GM12878 (cell line): ENCODE results near the gene PDE10A. TPM values are rescaled to one million over a fixed set of nuclear protein-coding genes. Genes with fewer than 3 reads are reported as not detected.
A peak's percentile ranks its signal among the peaks of the same experiment; 100 is the strongest.

Source experiments
- ATAC-seq: fragments of 200-7000 bp; cut with Tn5 transposase; 3 replicates; pipeline ENCODE4 v1.9.1; 2020; ENCODE audit warnings: mild to moderate bottlenecking, moderate library complexity
- BruUV-seq: library from RNA; stranded (reverse); fragments of 400-500 nt; replicated peaks from 2 replicates; lab custom pipeline; 2021; lab: Mats Ljungman, UMichigan
- CTCF ChIA-PET: fragments of 300-600 bp; sonication (Branson Sonifier 250); formaldehyde crosslinking; extraction: SDS; loops from one replicate; lab custom pipeline; 2021; ENCODE audit warnings: inconsistent platforms; lab: Yijun Ruan, JAX
- POLR2A ChIA-PET: fragments of 350-600 bp; formaldehyde crosslinking; extraction: SDS; loops from one replicate; lab custom pipeline; 2021; ENCODE audit warnings: inconsistent platforms; lab: Charles Lee
- RAD21 ChIA-PET: fragments of 300-600 bp; sonication (Branson Sonifier 250); formaldehyde crosslinking; loops from one replicate; lab custom pipeline; 2023; ENCODE audit warnings: antibody characterized with exemption; ENCODE audit not compliant: unreplicated experiment; lab: Charles Lee
- SMC1A ChIA-PET: fragments of 300-600 bp; sonication (Branson Sonifier 250); formaldehyde crosslinking; loops from one replicate; lab custom pipeline; 2023; ENCODE audit not compliant: unreplicated experiment, uncharacterized antibody; lab: Charles Lee
- DNase-seq: peaks from one replicate; pipeline ENCODE4 v3.0.0-alpha.2; 2011; ENCODE audit warnings: low read depth, low spot score
- FAIRE-seq: peaks from 3 replicates; lab custom pipeline; 2011; peaks lifted over from hg19 to GRCh38; lab: Jason Lieb, UNC
- H2AFZ ChIP-seq: 2 replicates; pipeline ENCODE4 v1.6.0; 2011; ENCODE audit warnings: low read depth, low read length, control low read depth; ENCODE audit not compliant: control insufficient read depth
- H3K27ac ChIP-seq: 2 replicates; pipeline ENCODE4 v1.5.1; 2011; ENCODE audit warnings: control low read depth; ENCODE audit not compliant: control insufficient read depth, insufficient read depth
- H3K27me3 ChIP-seq, 2 experiments: replicated peaks in 1 of 2; 2 replicates each; pipeline versions ENCODE4 v1.6.0 to v1.6.1; 2011; ENCODE audit warnings: low read length in 1 of 2; ENCODE audit not compliant: control insufficient read depth in 2 of 2, insufficient read depth in 2 of 2
- H3K36me3 ChIP-seq, 2 experiments: 2 replicates each; pipeline ENCODE4 v1.5.1; 2011; ENCODE audit warnings: low read length in 1 of 2; ENCODE audit not compliant: control insufficient read depth in 2 of 2, insufficient read depth in 2 of 2
- H3K4me1 ChIP-seq: 2 replicates; pipeline ENCODE4 v1.6.1; 2011; ENCODE audit warnings: mild to moderate bottlenecking, low read length, moderate library complexity, mixed read lengths; ENCODE audit not compliant: control insufficient read depth, insufficient read depth
- H3K4me2 ChIP-seq: 2 replicates; pipeline ENCODE4 v1.6.0; 2011; ENCODE audit warnings: control low read depth; ENCODE audit not compliant: control insufficient read depth, insufficient read depth
- H3K4me3 ChIP-seq: fragments of 200-600 bp; sonication (generic); 2 replicates; pipeline ENCODE4 v1.5.1; 2016
- H3K79me2 ChIP-seq: 2 replicates; pipeline ENCODE4 v1.6.0; 2011; ENCODE audit warnings: low read length; ENCODE audit not compliant: control insufficient read depth, insufficient read depth
- H3K9ac ChIP-seq: 2 replicates; pipeline ENCODE4 v1.8.0; 2011; ENCODE audit warnings: low read length, control low read depth, mixed read lengths; ENCODE audit not compliant: control insufficient read depth, insufficient read depth
- H3K9me3 ChIP-seq: replicated peaks from 3 replicates; pipeline ENCODE4 v1.5.1; 2011; ENCODE audit warnings: mild to moderate bottlenecking, low read length; ENCODE audit not compliant: control insufficient read depth, insufficient read depth
- H4K20me1 ChIP-seq: 2 replicates; pipeline ENCODE4 v1.6.0; 2011; ENCODE audit not compliant: control insufficient read depth, insufficient read depth
- ATF7 ChIP-seq: fragments of 450-650 bp; IDR thresholded peaks from 2 replicates; pipeline ENCODE4 v1.6.1; 2016; ENCODE audit warnings: low read depth, mild to moderate bottlenecking
- CBFB ChIP-seq: IDR thresholded peaks from 2 replicates; pipeline ENCODE4 v1.6.1; 2016; ENCODE audit warnings: antibody characterized with exemption, low read depth
- CEBPZ ChIP-seq: fragments of 150-350 bp; IDR thresholded peaks from 2 replicates; pipeline ENCODE4 v1.6.1; 2016; ENCODE audit warnings: low read depth, low read length
- ESRRA ChIP-seq: IDR thresholded peaks from 2 replicates; pipeline ENCODE4 v1.6.1; 2012; ENCODE audit warnings: mild to moderate bottlenecking, low read length, improper control_type of control experiment
- FOS ChIP-seq: IDR thresholded peaks from 3 replicates; pipeline ENCODE4 v1.6.1; 2011; ENCODE audit warnings: borderline replicate concordance; ENCODE audit not compliant: insufficient read length; ENCODE audit errors: extremely low read depth
- IKZF1 ChIP-seq: fragments of 450-650 bp; conservative IDR thresholded peaks from 2 replicates; pipeline ENCODE4 v1.6.1; 2017; ENCODE audit warnings: antibody characterized with exemption, mild to moderate bottlenecking
- MXI1 ChIP-seq: fragments of 150-350 bp; IDR thresholded peaks from 2 replicates; pipeline ENCODE4 v1.6.1; 2011; ENCODE audit warnings: low read depth, mild to moderate bottlenecking, inconsistent platforms, low read length, improper control_type of control experiment
- MYC ChIP-seq: IDR thresholded peaks from 2 replicates; pipeline ENCODE4 v1.6.1; 2011; ENCODE audit warnings: mild to moderate bottlenecking, low read length, moderate library complexity, inconsistent platforms; ENCODE audit not compliant: insufficient read depth, insufficient replicate concordance, insufficient read length, severe bottlenecking
- NFYA ChIP-seq: IDR thresholded peaks from 2 replicates; pipeline ENCODE4 v1.6.1; 2011; ENCODE audit warnings: low read depth, mild to moderate bottlenecking, low read length, improper control_type of control experiment, borderline replicate concordance
- POLR2A ChIP-seq: IDR thresholded peaks from 2 replicates; pipeline ENCODE4 v1.6.1; 2011; ENCODE audit warnings: low read depth, mild to moderate bottlenecking, low read length
- SKIL ChIP-seq: fragments of 450-650 bp; IDR thresholded peaks from 2 replicates; pipeline ENCODE4 v1.6.1; 2017; ENCODE audit warnings: mild to moderate bottlenecking, low read depth, inconsistent platforms; ENCODE audit not compliant: poor library complexity, severe bottlenecking
- TBL1XR1 ChIP-seq: IDR thresholded peaks from 2 replicates; pipeline ENCODE4 v1.6.1; 2012; ENCODE audit warnings: low read depth, low read length, improper control_type of control experiment
- TCF3 ChIP-seq: IDR thresholded peaks from 2 replicates; pipeline ENCODE4 v1.6.1; 2012; ENCODE audit warnings: low read depth, mild to moderate bottlenecking, low read length, borderline replicate concordance; ENCODE audit not compliant: insufficient read depth
- ZBED1 ChIP-seq: IDR thresholded peaks from 2 replicates; pipeline ENCODE4 v1.6.1; 2016; ENCODE audit warnings: borderline replicate concordance
- WGBS: methylation state at CpG from one replicate; pipeline ENCODE4 v1.1.6; 2016; ENCODE audit warnings: low lambda C conversion rate; ENCODE audit not compliant: insufficient replicate concordance, insufficient coverage; ENCODE audit errors: missing lambda C conversion rate; 5-methylcytosine and 5-hydroxymethylcytosine counted together
- in situ Hi-C: fragments of 300-500 bp; cut with MboI; formaldehyde crosslinking; loops from 9 replicates; pipeline ENCODE4 v1.14.3; 2018; ENCODE audit warnings: mixed read lengths
- intact Hi-C: fragments of 100-400 bp; cut with micrococcal nuclease; formaldehyde crosslinking; loops from one replicate; pipeline ENCODE4 v1.14.2; 2022; ENCODE audit not compliant: unreplicated experiment
- polyA plus RNA-seq, 11 experiments: library from polyadenylated mRNA; depleted of rRNA in 4 of 11; unstranded in 6 of 11; stranded (reverse) in 5 of 11; fragments of >200 nt; fragmentation: Nextera tagmentation in 4 of 11; fragmentation: Illumina TruSeq in 1 of 11; extraction: Ambion mirVana in 4 of 11; extraction: Trizol in 1 of 11; gene quantifications; 1 replicate in 1 of 11; 2 replicates in 10 of 11; pipeline versions ENCODE4 v1.2.1 to v1.2.3, GENCODE V29; 2011 to 2016; ENCODE audit warnings: inconsistent platforms in 2 of 11, missing spikeins in 2 of 11, low read depth in 1 of 11
- total RNA-seq, 4 experiments: library from RNA; depleted of rRNA in 3 of 4; stranded (reverse); fragments of >200 nt in 3 of 4; fragmentation: Illumina TruSeq in 1 of 4; extraction: Trizol in 1 of 4; gene quantifications; 2 replicates each; pipeline versions ENCODE4 v1.2.1 to v1.2.3, GENCODE V29; 2013 to 2021

Gene PDE10A
- total and polyA plus RNA-seq, 10 of the 15 experiments (the other 5 are each of a cell fraction or from before 2014, with no cell fraction given), result under 0.01 to 1.3 (median 0.03) TPM; not detected in 2

GRCh38 chr6:165695722-165696515 is 32.9 kb upstream of the PDE10A start:
- BruUV-seq, result no TSS peak

GRCh38 chr6:165694296-165694695 is 31.3 kb upstream of the PDE10A start:
- H3K27me3 ChIP-seq, result no peaks in the 10 kb centered on the region
- H3K9ac ChIP-seq, result no peak overlapping the region
- H3K36me3 ChIP-seq, result no peaks in the 10 kb centered on the region
- ATAC-seq (peak; percentile 35), DNase-seq (no peak), FAIRE-seq (no peak)
- in situ Hi-C loops, result no loop called here
- ChIA-PET CTCF (interaction anchor here (1.2 to 1.5 kb wide), 2 partner anchors 36 to 156 kb away, joined by 3 read pairs; no protein-coding TSS in a partner anchor), POLR2A (no interaction called here), RAD21 (no interaction called here), SMC1A (no interaction called here)
- intact Hi-C loops, result no loop called here
- WGBS, result 18% methylated on average over 12 of the region's 12 CpGs
- H3K9me3 ChIP-seq, result no peaks in the 10 kb centered on the region
- no peak overlapping the region for H3K4me2 ChIP-seq
- no peaks in the 10 kb centered on the region for H3K79me2 ChIP-seq
- no peak overlapping the region for H3K4me3 ChIP-seq
- BruUV-seq, result no TSS peak
- H2AFZ ChIP-seq, result no peak overlapping the region
- no peaks in the 10 kb centered on the region for H3K4me1 ChIP-seq
- no peak overlapping the region for H3K27ac ChIP-seq
- no peaks in the 10 kb centered on the region for H4K20me1 ChIP-seq
- TF ChIP-seq IKZF1, result no peak
- TF ChIP-seq CEBPZ, result no peak
- no peak for TF ChIP-seq MXI1
- no peak for TF ChIP-seq POLR2A
- TF ChIP-seq MYC, result no peak
- no peak for TF ChIP-seq FOS
- no peak for TF ChIP-seq ESRRA
- TF ChIP-seq SKIL, result no peak

More at GRCh38 chr6:165695722-165696515, 32.9 kb upstream of the PDE10A start:
- FAIRE-seq, result no peak
- Histone ChIP-seq H4K20me1 (no peaks in the 10 kb centered on the region), H3K4me2 (no peak overlapping the region), H3K27ac (no peak overlapping the region), H3K79me2 (no peaks in the 10 kb centered on the region), H3K27me3 (no peaks in the 10 kb centered on the region), H3K4me3 (no peak overlapping the region), H3K9ac (no peak overlapping the region), H3K4me1 (no peaks in the 10 kb centered on the region), H3K9me3 (no peaks in the 10 kb centered on the region), H3K36me3 (no peaks in the 10 kb centered on the region), H2AFZ (no peak overlapping the region)
- CTCF ChIA-PET, result no interaction called here
- SMC1A ChIA-PET, result interaction anchor here (1.4 kb wide), 1 partner anchor 49 kb away, joined by 3 read pairs; no protein-coding TSS in a partner anchor
- POLR2A ChIA-PET, result no interaction called here
- no peak for DNase-seq
- in situ Hi-C loops (no loop called here), intact Hi-C loops (no loop called here)
- WGBS, result 38% methylated on average over 8 of the region's 8 CpGs
- no peak for ATAC-seq
- RAD21 ChIA-PET, result no interaction called here
- TF ChIP-seq ZBED1 (no peak), NFYA (no peak), CBFB (no peak), TBL1XR1 (no peak), ATF7 (no peak), TCF3 (no peak)
- TF ChIP-seq, all 136 proteins: peak for 0
